Stimulated activated CD8-positive, alpha-beta memory T cell treated with anti-CD3 and anti-CD28 coated beads, Interleukin-15, amount 100 ng/mL, for 24 hours (primary cell): ENCODE data around the gene KRTAP12-1.
"Not testable (repeated sequence)": the region's sequence is repeated elsewhere in the genome, so short reads cannot be mapped to it uniquely, and the experiment has no call there.

Source experiments
- DNase-seq: peaks from one replicate; pipeline ENCODE4 v3.0.0-alpha.2; 2020; ENCODE audit warnings: low read depth

The KRTAP12-1 gene

DNA sequence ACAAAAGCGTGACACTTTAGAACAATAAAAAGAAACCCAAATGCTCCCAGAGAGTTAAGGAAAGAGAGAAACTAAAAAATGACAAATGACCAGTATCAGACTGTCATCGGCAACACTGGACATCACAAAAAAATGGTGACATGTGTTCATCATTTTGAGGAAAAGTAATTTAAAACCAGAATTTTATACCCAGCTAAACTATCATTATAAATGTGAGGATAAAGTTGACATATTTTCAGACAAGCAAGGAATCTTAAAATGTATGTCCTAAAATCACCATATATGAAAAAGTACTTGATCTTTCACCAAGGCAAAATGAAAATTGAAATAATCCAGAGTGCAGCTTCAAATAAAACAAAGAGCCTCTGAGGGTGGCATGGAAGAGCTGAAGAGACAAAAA is 37.1 kb downstream of the KRTAP12-1 start:
- no peak for DNase-seq

DNA sequence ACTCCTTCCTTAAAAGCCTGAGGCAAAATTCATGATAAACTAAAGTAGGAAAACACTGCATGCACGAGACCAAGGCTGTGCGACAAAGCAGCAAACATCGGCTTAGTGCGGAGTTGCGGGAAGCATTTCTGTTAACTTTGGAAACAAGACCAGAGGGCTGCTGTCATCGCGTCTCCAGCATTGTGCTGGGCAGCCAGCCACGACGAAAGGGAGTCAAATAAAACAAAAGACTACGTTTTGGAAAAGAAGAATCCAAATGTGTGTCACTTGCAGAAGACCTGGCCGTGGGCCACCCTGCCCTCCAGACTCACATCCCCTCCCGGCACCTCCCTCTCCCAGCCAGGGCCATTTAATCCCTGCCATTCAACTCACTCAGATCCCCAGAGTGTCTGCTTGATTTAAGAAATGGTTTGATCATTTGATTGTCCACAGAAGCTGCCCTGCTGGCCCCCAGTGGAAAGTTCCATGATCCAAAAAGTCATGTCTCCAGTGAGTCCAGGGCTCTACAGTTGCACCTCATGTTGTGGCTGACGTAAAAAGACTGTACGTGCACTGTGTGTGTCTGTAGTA is 38.1 kb downstream of the KRTAP12-1 start:
- no peak for DNase-seq

GRCh38 chr21:44640761-44641160 is 41.2 kb downstream of the KRTAP12-1 start:
- DNase-seq, result no peak

- DNase-seq, result no peak
Measured at GRCh38 chr21:44639331-44639655, 42.7 kb downstream of the KRTAP12-1 start.

DNA sequence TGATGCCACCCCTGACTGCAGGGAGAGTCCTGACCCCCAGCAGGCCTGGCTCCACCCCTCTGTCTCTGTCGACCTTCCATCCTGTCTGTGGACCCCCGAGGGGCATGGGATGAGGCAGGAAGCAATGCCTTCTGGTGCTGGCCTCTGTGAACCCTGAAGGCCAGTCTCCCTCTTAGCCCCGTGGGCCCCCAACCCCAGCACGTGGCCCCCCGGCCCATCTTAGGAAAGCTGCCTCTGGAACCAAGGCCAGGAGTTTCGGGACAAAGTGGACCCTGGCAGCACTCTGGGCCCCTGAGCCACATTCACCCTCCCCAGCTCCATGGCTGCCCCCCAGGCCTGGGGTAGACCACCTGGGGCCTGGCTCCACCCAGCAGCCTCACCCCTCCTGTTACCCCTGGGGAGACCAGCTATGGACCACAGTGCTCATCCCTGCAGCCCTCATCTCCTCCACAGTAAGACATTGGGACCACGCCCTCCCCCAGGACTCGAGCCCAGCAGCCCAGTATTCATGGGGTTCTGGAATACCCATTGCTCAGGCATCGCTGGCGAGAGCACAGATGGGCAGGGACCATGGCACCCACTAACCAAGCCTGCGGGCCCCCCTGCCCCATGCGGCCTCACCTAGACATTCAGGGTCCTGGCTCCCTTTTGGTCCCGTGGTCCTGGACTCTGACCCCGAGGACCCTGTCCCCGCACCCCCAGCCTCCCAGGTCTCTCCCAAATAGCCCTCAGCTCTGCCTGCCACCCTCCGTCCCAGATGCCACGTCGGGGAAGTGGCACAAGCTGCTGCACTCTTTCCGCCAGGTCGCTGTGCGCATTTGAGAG is 43.2 kb downstream of the KRTAP12-1 start:
- DNase-seq, result not testable (repeated sequence)

- DNase-seq, result not testable (repeated sequence)
Measured at GRCh38 chr21:44637851-44638348, 44.1 kb downstream of the KRTAP12-1 start.

GRCh38 chr21:44637018-44637850 is 44.7 kb downstream of the KRTAP12-1 start, which contains the start of gene KRTAP10-10:
TSS of gene KRTAP10-10 (plus strand) at chr21:44637356. CDS start at chr21:44637418, 62 bp downstream.
- DNase-seq, result no peak

- DNase-seq, result no peak
Measured at GRCh38 chr21:44636209-44637017, 45.5 kb downstream of the KRTAP12-1 start.

- DNase-seq, result no peak
Measured at GRCh38 chr21:44632067-44632466, 49.9 kb downstream of the KRTAP12-1 start.
